GM23338 (cell line): ENCODE measurements around the gene OSTC. TPM values are rescaled to one million over a fixed set of nuclear protein-coding genes. Genes with fewer than 3 reads are reported as not detected.
A peak's percentile ranks its signal among the peaks of the same experiment; 100 is the strongest.

ENCODE experiments used
- ATAC-seq: fragments of 200-7000 bp; cut with Tn5 transposase; 3 replicates; pipeline ENCODE4 v1.9.1; 2020
- DNase-seq: peaks from one replicate; pipeline ENCODE4 v3.0.0-alpha.2; 2015; ENCODE audit warnings: low spot score
- H2AFZ ChIP-seq: fragments of 200-600 bp; sonication (generic); 2 replicates; pipeline ENCODE4 v1.8.0; 2016; ENCODE audit warnings: antibody characterized with exemption, mild to moderate bottlenecking, moderate library complexity
- H3F3A ChIP-seq: fragments of 200-600 bp; sonication (generic); replicated peaks from 2 replicates; pipeline ENCODE4 v1.8.0; 2017; ENCODE audit warnings: antibody characterized with exemption, mixed run types, low read depth
- H3K27ac ChIP-seq: fragments of 200-600 bp; sonication (generic); 2 replicates; pipeline ENCODE4 v1.6.1; 2016; ENCODE audit warnings: low read depth
- H3K27me3 ChIP-seq: fragments of 200-600 bp; sonication (generic); 2 replicates; pipeline ENCODE4 v1.8.0; 2016; ENCODE audit warnings: mild to moderate bottlenecking, mixed run types, moderate library complexity; ENCODE audit not compliant: insufficient read depth
- H3K36me3 ChIP-seq: fragments of 200-600 bp; sonication (generic); 2 replicates; pipeline ENCODE4 v1.8.0; 2016; ENCODE audit warnings: mild to moderate bottlenecking; ENCODE audit not compliant: insufficient read depth
- H3K4me1 ChIP-seq: fragments of 200-600 bp; sonication (generic); 2 replicates; pipeline ENCODE4 v1.8.0; 2016; ENCODE audit warnings: mild to moderate bottlenecking, moderate library complexity; ENCODE audit not compliant: insufficient read depth
- H3K4me2 ChIP-seq: fragments of 200-600 bp; sonication (generic); 2 replicates; pipeline ENCODE4 v1.7.1; 2017; ENCODE audit warnings: mixed run types
- H3K4me3 ChIP-seq: fragments of 200-600 bp; sonication (generic); 2 replicates; pipeline ENCODE4 v1.6.1; 2016; ENCODE audit warnings: mixed run types
- H3K79me2 ChIP-seq: fragments of 200-600 bp; sonication (generic); replicated peaks from 2 replicates; pipeline ENCODE4 v1.8.0; 2017; ENCODE audit warnings: mild to moderate bottlenecking; ENCODE audit not compliant: insufficient read depth
- H3K9me2 ChIP-seq: fragments of 200-600 bp; sonication (generic); 2 replicates; pipeline ENCODE4 v1.8.0; 2017; ENCODE audit not compliant: insufficient read depth
- H4K20me1 ChIP-seq: fragments of 200-600 bp; sonication (generic); replicated peaks from 2 replicates; pipeline ENCODE4 v1.8.0; 2017; ENCODE audit warnings: mild to moderate bottlenecking; ENCODE audit not compliant: insufficient read depth
- H3K27ac Mint-ChIP-seq: 2 replicates; pipeline ENCODE4 v1.8.0; 2020; ENCODE audit warnings: inconsistent platforms, mild to moderate bottlenecking, moderate library complexity, mixed read lengths
- H3K27me3 Mint-ChIP-seq: 3 replicates; pipeline ENCODE4 v1.8.0; 2022; ENCODE audit warnings: low read depth, mild to moderate bottlenecking, moderate library complexity, mixed read lengths, inconsistent platforms; ENCODE audit not compliant: insufficient read depth, poor library complexity
- H3K36me3 Mint-ChIP-seq: 3 replicates; pipeline ENCODE4 v1.8.0; 2021; ENCODE audit warnings: low read depth, mild to moderate bottlenecking, inconsistent platforms, moderate library complexity, mixed read lengths
- H3K4me1 Mint-ChIP-seq: 3 replicates; pipeline ENCODE4 v1.8.0; 2020; ENCODE audit warnings: mild to moderate bottlenecking, inconsistent platforms, mixed read lengths
- H3K4me3 Mint-ChIP-seq: 3 replicates; pipeline ENCODE4 v1.8.0; 2021; ENCODE audit warnings: moderate library complexity, mild to moderate bottlenecking, inconsistent platforms, mixed read lengths
- H3K9me3 Mint-ChIP-seq: 3 replicates; pipeline ENCODE4 v1.8.0; 2020; ENCODE audit warnings: moderate library complexity, mild to moderate bottlenecking, inconsistent platforms, mixed read lengths
- CREB1 ChIP-seq: fragments of 250-450 bp; sonication (Bioruptor Pico); IDR thresholded peaks from 2 replicates; pipeline ENCODE4 v1.5.0; 2020; ENCODE audit warnings: low read depth, mild to moderate bottlenecking, moderate library complexity
- EZH2 ChIP-seq: fragments of 200-600 bp; sonication (generic); IDR thresholded peaks from one replicate; pipeline ENCODE4 v1.8.0; 2017; ENCODE audit warnings: antibody characterized with exemption, mild to moderate bottlenecking, low read depth; ENCODE audit not compliant: unreplicated experiment
- EZH2phosphoT487 ChIP-seq: fragments of 200-600 bp; sonication (generic); IDR thresholded peaks from one replicate; pipeline ENCODE4 v1.8.1; 2018; ENCODE audit warnings: antibody characterized with exemption; ENCODE audit not compliant: unreplicated experiment
- JUNB ChIP-seq: IDR thresholded peaks from one replicate; pipeline ENCODE4 v1.6.1; 2016; ENCODE audit warnings: antibody characterized with exemption; ENCODE audit not compliant: unreplicated experiment
- NANOG ChIP-seq: IDR thresholded peaks from 2 replicates; pipeline ENCODE4 v1.6.1; 2016; ENCODE audit warnings: antibody characterized with exemption, borderline replicate concordance
- POLR2AphosphoS5 ChIP-seq: IDR thresholded peaks from 2 replicates; pipeline ENCODE4 v1.6.1; 2016; ENCODE audit warnings: antibody characterized with exemption, low read depth
- ZNF114 ChIP-seq: fragments of 250-450 bp; sonication (Bioruptor Pico); IDR thresholded peaks from 2 replicates; pipeline ENCODE4 v1.5.0; 2020; ENCODE audit warnings: mild to moderate bottlenecking, moderate library complexity
- ZNF331 ChIP-seq: fragments of 250-450 bp; sonication (Bioruptor Pico); IDR thresholded peaks from 2 replicates; pipeline ENCODE4 v1.5.0; 2020; ENCODE audit warnings: low read depth, mild to moderate bottlenecking, moderate library complexity
- polyA plus RNA-seq: library from polyadenylated mRNA; unstranded; fragments of >200 nt; fragmentation: Nextera tagmentation; extraction: Ambion mirVana; gene quantifications from 2 replicates; pipeline ENCODE4 v1.2.1, GENCODE V29; 2016
- total RNA-seq: library from RNA; depleted of rRNA; stranded (reverse); fragments of >200 nt; shearing (Covaris generic); gene quantifications from 2 replicates; pipeline ENCODE4 v1.2.3, GENCODE V29; 2014
- TF ChIP-seq, protein P1 (sequence below), 2 experiments: fragments of 200-600 bp in 1 of 2; sonication (generic) in 1 of 2; conservative IDR thresholded peaks; 2 replicates each; pipeline versions ENCODE4 v1.5.1 to v1.6.1; 2016 to 2017; ENCODE audit warnings: antibody characterized with exemption in 2 of 2, low read depth in 2 of 2, mild to moderate bottlenecking in 2 of 2, moderate library complexity in 1 of 2
- TF ChIP-seq, protein P2 (sequence below): IDR thresholded peaks from one replicate; pipeline ENCODE4 v1.6.1; 2018; ENCODE audit warnings: antibody characterized with exemption; ENCODE audit not compliant: unreplicated experiment
- TF ChIP-seq, protein P3 (sequence below): IDR thresholded peaks from 2 replicates; pipeline ENCODE4 v1.6.1; 2016; ENCODE audit warnings: antibody characterized with exemption

Gene OSTC
- total and polyA plus RNA-seq, 2 experiments from 2014 or later: 142 to 311 TPM

DNA sequence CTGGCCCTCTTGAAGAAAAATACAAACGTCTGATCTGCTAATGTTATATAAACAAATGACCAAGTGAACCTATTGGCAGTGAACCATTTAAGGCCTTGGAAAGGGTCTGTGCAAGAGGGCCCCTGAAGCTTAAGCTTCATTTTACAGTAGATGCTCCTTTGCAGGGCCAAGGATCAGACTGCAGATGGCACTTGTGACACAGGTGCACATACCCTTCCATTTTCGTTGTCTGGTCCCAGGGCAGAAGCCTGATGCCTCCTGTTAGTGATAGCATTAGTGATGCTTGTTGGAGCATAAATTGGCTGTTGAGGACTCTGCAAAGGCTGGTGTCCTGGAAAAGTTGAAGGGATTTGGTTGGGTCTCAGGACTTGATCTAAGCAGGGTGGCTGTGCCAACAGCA, 65.9 kb downstream of the OSTC start:
- ATAC-seq (no peak), DNase-seq (no peak)
- Mint-ChIP-seq H3K9me3 (peaks cover 3% of the 10 kb centered on the region; the same call in 1 of the 3 replicates), H3K27ac (no peak overlapping the region), H3K27me3 (no peaks in the 10 kb centered on the region), H3K36me3 (no peaks in the 10 kb centered on the region), H3K4me3 (no peak overlapping the region), H3K4me1 (peaks cover 18% of the 10 kb centered on the region; the same call in 2 of the 3 replicates)
- Histone ChIP-seq H3K9me2 (0 out of 2 replicates have a peak, but pooled peaks cover 2% of the 10 kb centered on the region), H3K36me3 (no peaks in the 10 kb centered on the region), H3K4me2 (no peak overlapping the region), H4K20me1 (no peaks in the 10 kb centered on the region), H3K4me1 (peaks cover 10% of the 10 kb centered on the region; the same call in 1 of the 2 replicates), H3K4me3 (no peak overlapping the region), H3K27me3 (no peaks in the 10 kb centered on the region), H3K79me2 (no peaks in the 10 kb centered on the region), H3K27ac (no peak overlapping the region), H2AFZ (no peak overlapping the region; the same call in 1 of the 2 replicates), H3F3A (no peaks in the 10 kb centered on the region)
- TF ChIP-seq, protein P1, sequence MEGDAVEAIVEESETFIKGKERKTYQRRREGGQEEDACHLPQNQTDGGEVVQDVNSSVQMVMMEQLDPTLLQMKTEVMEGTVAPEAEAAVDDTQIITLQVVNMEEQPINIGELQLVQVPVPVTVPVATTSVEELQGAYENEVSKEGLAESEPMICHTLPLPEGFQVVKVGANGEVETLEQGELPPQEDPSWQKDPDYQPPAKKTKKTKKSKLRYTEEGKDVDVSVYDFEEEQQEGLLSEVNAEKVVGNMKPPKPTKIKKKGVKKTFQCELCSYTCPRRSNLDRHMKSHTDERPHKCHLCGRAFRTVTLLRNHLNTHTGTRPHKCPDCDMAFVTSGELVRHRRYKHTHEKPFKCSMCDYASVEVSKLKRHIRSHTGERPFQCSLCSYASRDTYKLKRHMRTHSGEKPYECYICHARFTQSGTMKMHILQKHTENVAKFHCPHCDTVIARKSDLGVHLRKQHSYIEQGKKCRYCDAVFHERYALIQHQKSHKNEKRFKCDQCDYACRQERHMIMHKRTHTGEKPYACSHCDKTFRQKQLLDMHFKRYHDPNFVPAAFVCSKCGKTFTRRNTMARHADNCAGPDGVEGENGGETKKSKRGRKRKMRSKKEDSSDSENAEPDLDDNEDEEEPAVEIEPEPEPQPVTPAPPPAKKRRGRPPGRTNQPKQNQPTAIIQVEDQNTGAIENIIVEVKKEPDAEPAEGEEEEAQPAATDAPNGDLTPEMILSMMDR (conservative IDR thresholded peaks at IDR 0.05; ENCODE audit: low read depth in 2 of 2): peak in 1 of 2 experiments; percentile 12; a peak in 1 of 4 replicates
- TF ChIP-seq ZNF114 (CRISPR knock-in tag): no peak

DNA sequence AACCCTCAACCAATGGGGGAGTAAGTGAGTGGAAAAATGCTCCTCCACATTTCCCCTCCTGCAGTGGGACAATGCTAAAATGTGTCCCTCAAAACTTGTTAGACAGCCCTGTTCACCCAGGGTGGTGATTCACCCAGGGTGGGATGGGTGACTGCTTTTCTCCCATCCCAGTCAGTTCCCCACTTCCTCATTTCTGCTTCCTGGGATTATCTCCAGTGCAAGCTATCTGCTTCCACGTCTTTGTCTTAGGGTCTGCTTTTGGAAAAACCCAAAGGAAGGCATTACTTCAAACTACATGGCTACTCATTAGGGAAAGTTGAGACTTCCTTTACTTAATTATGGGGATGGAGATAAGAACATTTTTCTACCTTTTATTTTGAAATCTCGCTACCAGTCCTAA, 67.0 kb downstream of the OSTC start:
- peaks cover 18% of the 10 kb centered on the region; the same call in 2 of the 3 replicates for H3K4me1 Mint-ChIP-seq
- TF ChIP-seq ZNF331 (no peak), JUNB (no peak), EZH2 (no peak), EZH2phosphoT487 (no peak), NANOG (no peak), POLR2AphosphoS5 (no peak), ZNF114 (CRISPR knock-in tag) (no peak), CREB1 (CRISPR knock-in tag) (no peak)
- TF ChIP-seq, protein P2, sequence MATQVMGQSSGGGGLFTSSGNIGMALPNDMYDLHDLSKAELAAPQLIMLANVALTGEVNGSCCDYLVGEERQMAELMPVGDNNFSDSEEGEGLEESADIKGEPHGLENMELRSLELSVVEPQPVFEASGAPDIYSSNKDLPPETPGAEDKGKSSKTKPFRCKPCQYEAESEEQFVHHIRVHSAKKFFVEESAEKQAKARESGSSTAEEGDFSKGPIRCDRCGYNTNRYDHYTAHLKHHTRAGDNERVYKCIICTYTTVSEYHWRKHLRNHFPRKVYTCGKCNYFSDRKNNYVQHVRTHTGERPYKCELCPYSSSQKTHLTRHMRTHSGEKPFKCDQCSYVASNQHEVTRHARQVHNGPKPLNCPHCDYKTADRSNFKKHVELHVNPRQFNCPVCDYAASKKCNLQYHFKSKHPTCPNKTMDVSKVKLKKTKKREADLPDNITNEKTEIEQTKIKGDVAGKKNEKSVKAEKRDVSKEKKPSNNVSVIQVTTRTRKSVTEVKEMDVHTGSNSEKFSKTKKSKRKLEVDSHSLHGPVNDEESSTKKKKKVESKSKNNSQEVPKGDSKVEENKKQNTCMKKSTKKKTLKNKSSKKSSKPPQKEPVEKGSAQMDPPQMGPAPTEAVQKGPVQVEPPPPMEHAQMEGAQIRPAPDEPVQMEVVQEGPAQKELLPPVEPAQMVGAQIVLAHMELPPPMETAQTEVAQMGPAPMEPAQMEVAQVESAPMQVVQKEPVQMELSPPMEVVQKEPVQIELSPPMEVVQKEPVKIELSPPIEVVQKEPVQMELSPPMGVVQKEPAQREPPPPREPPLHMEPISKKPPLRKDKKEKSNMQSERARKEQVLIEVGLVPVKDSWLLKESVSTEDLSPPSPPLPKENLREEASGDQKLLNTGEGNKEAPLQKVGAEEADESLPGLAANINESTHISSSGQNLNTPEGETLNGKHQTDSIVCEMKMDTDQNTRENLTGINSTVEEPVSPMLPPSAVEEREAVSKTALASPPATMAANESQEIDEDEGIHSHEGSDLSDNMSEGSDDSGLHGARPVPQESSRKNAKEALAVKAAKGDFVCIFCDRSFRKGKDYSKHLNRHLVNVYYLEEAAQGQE: no peak
- TF ChIP-seq, protein P3, sequence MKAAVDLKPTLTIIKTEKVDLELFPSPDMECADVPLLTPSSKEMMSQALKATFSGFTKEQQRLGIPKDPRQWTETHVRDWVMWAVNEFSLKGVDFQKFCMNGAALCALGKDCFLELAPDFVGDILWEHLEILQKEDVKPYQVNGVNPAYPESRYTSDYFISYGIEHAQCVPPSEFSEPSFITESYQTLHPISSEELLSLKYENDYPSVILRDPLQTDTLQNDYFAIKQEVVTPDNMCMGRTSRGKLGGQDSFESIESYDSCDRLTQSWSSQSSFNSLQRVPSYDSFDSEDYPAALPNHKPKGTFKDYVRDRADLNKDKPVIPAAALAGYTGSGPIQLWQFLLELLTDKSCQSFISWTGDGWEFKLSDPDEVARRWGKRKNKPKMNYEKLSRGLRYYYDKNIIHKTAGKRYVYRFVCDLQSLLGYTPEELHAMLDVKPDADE: no peak

More for the DNA sequence above, 67.0 kb downstream of the OSTC start:
- no peak overlapping the region for H3K27ac ChIP-seq
- no peaks in the 10 kb centered on the region for H3F3A ChIP-seq
- H3K27me3 ChIP-seq: no peaks in the 10 kb centered on the region
- peak overlapping the region; percentile 63; the same call in 1 of the 2 replicates for H2AFZ ChIP-seq
- H3K27ac Mint-ChIP-seq: no peak overlapping the region
- DNase-seq: no peak
- H3K36me3 Mint-ChIP-seq: no peaks in the 10 kb centered on the region; the same call in 2 of the 3 replicates
- H3K4me1 ChIP-seq: peaks cover 10% of the 10 kb centered on the region; the same call in 1 of the 2 replicates
- no peaks in the 10 kb centered on the region for H4K20me1 ChIP-seq
- H3K4me3 ChIP-seq: no peak overlapping the region
- no peaks in the 10 kb centered on the region for H3K36me3 ChIP-seq
- H3K27me3 Mint-ChIP-seq: no peaks in the 10 kb centered on the region
- no peak overlapping the region for H3K4me3 Mint-ChIP-seq
- no peak for ATAC-seq
- no peak overlapping the region for H3K4me2 ChIP-seq
- no peaks in the 10 kb centered on the region for H3K79me2 ChIP-seq
- peaks cover 5% of the 10 kb centered on the region for H3K9me3 Mint-ChIP-seq
- H3K9me2 ChIP-seq: 0 out of 2 replicates have a peak, but pooled peaks cover 2% of the 10 kb centered on the region
